Lower leg skin (tissue), 4 donors: Measurements from ENCODE around the gene NDUFA6. TPM values are rescaled to one million over a fixed set of nuclear protein-coding genes. Genes with fewer than 3 reads are reported as not detected.

Experiments used
- DNase-seq, 2 donors: peaks; one replicate each; pipeline ENCODE4 v3.0.0-alpha.2; 2019; ENCODE audit warnings: low spot score in 2 of 2
- H3K4me3 ChIP-seq: fragments of 200-600 bp; sonication (generic); 2 replicates; pipeline ENCODE4 v1.5.1; 2017; ENCODE audit warnings: mild to moderate bottlenecking, low read depth; ENCODE audit not compliant: poor library complexity, severe bottlenecking
- CTCF ChIP-seq, 3 donors: fragments of 450-650 bp; IDR thresholded peaks; one replicate each; pipeline ENCODE4 v1.5.1; 2016; ENCODE audit warnings: antibody characterized with exemption in 3 of 3, mild to moderate bottlenecking in 3 of 3, moderate library complexity in 2 of 3
- POLR2A ChIP-seq, 2 donors: fragments of 450-650 bp; IDR thresholded peaks; one replicate each; pipeline ENCODE4 v1.6.1; 2016 to 2017; ENCODE audit warnings: antibody characterized with exemption in 2 of 2, mild to moderate bottlenecking in 1 of 2, moderate library complexity in 1 of 2
- WGBS, 2 donors: methylation state at CpG; one replicate each; pipeline ENCODE4 v1.1.5; 2018; 5-methylcytosine and 5-hydroxymethylcytosine counted together
- intact Hi-C: fragments of 100-400 bp; cut with DNase I; formaldehyde crosslinking; loops from one replicate; pipeline ENCODE4 v1.15.0; 2023; ENCODE audit warnings: low total_unique reads
- total RNA-seq, 4 donors: library from RNA; depleted of rRNA; stranded (reverse); fragments of >200 nt; gene quantifications; one replicate each; pipeline ENCODE4 v1.1.0, GENCODE V29; 2016

The NDUFA6 gene
- total RNA-seq, 4 donors from 2014 or later, result 48.8 to 74.7 (median 58.4) TPM

- 91 to 94% methylated on average over 5 of the region's 5 CpGs for WGBS, 2 donors
- TF ChIP-seq CTCF (IDR thresholded peaks at IDR 0.05) (no peak), POLR2A (IDR thresholded peaks at IDR 0.05) (no peak)
- intact Hi-C loops, result no loop called here
- no peak overlapping the region for H3K4me3 ChIP-seq
- no peak for DNase-seq
These were observed 51.3 kb downstream of the NDUFA6 start for GRCh38 chr22:42039271-42039670.

Other genes with a start within 250 kb of the NDUFA6 start
- 1 to 10 TPM in 2 of 4 donors, under 1 TPM in 2; 0.46 to 2.0 (median 1.0) TPM for gene SHISA8, start 175.7 kb downstream of the NDUFA6 start, total RNA-seq
- 1 to 10 TPM; 1.6 to 2.9 (median 1.7) TPM for gene TNFRSF13C, start 164.0 kb downstream of the NDUFA6 start, total RNA-seq
- gene CENPM, start 143.6 kb downstream of the NDUFA6 start, total RNA-seq, result 10 to 100 TPM in 2 of 4 donors, 1 to 10 TPM in 2; 5.9 to 20.2 (median 9.1) TPM
- 1 to 10 TPM in 2 of 4 donors, under 1 TPM in 2; 0.76 to 1.2 (median 0.96) TPM for gene SEPTIN3, start 121.3 kb downstream of the NDUFA6 start, total RNA-seq
- 1 to 10 TPM; 1.4 to 2.0 (median 1.8) TPM for gene WBP2NL, start 92.0 kb downstream of the NDUFA6 start, total RNA-seq
- gene NAGA, start 20.0 kb downstream of the NDUFA6 start, total RNA-seq, result 10 to 100 TPM; 13.1 to 26.2 (median 17.3) TPM
- 10 to 100 TPM in 2 of 4 donors, 1 to 10 TPM in 2; 4.1 to 13.0 (median 11.3) TPM for gene PHETA2, start 16.5 kb downstream of the NDUFA6 start, total RNA-seq
- 10 to 100 TPM; 11.2 to 21.9 (median 12.6) TPM for gene SMDT1, start 11.1 kb downstream of the NDUFA6 start, total RNA-seq
- gene CYP2D6, start 40.0 kb upstream of the NDUFA6 start, total RNA-seq, result 1 to 10 TPM in 2 of 4 donors, under 1 TPM in 2; 0.61 to 1.4 (median 0.97) TPM
- gene TCF20, start 179.9 kb upstream of the NDUFA6 start, total RNA-seq, result 10 to 100 TPM; 51.1 to 62.3 (median 58.4) TPM